DND-41 (cell line): ENCODE results near the gene ASPG.

Experiments
- ATAC-seq: fragments of 200-7000 bp; cut with Tn5 transposase; 3 replicates; pipeline ENCODE4 v1.9.1; 2021; ENCODE audit warnings: low read depth; ENCODE audit not compliant: insufficient read depth
- DNase-seq: peaks from one replicate; pipeline ENCODE4 v3.0.0-alpha.2; 2020
- H2AFZ ChIP-seq: 2 replicates; pipeline ENCODE4 v1.6.0; 2012; ENCODE audit warnings: low read depth, low read length
- H3K27ac ChIP-seq: 2 replicates; pipeline ENCODE4 v1.5.1; 2012; ENCODE audit warnings: low read length, inconsistent platforms
- H3K27me3 ChIP-seq: fragments of 200-600 bp; sonication (generic); 2 replicates; pipeline ENCODE4 v1.6.0; 2012; ENCODE audit warnings: low read length, mild to moderate bottlenecking, inconsistent platforms; ENCODE audit not compliant: insufficient read depth, poor library complexity
- H3K36me3 ChIP-seq: 2 replicates; pipeline ENCODE4 v1.5.1; 2012; ENCODE audit warnings: low read length, inconsistent platforms; ENCODE audit not compliant: insufficient read depth
- H3K4me1 ChIP-seq: 2 replicates; pipeline ENCODE4 v1.5.1; 2012; ENCODE audit warnings: mild to moderate bottlenecking, low read length; ENCODE audit not compliant: insufficient read depth
- H3K4me2 ChIP-seq: 2 replicates; pipeline ENCODE4 v1.6.0; 2012; ENCODE audit warnings: mild to moderate bottlenecking, moderate library complexity, low read length, inconsistent platforms; ENCODE audit not compliant: insufficient read depth
- H3K4me3 ChIP-seq, 2 experiments: fragments of 200-600 bp in 1 of 2; shearing (Covaris generic) in 1 of 2; 2 replicates each; pipeline ENCODE4 v1.5.1; 2012 to 2016; ENCODE audit warnings: inconsistent platforms in 2 of 2, low read length in 2 of 2, mild to moderate bottlenecking in 2 of 2, low read depth in 1 of 2, moderate library complexity in 1 of 2
- H3K79me2 ChIP-seq: 2 replicates; pipeline ENCODE4 v1.6.0; 2012; ENCODE audit warnings: low read length, inconsistent platforms; ENCODE audit not compliant: insufficient read depth
- H3K9ac ChIP-seq: 2 replicates; pipeline ENCODE4 v1.6.0; 2012; ENCODE audit warnings: low read depth, mild to moderate bottlenecking, inconsistent platforms, low read length, moderate library complexity
- H3K9me3 ChIP-seq: 2 replicates; pipeline ENCODE4 v1.5.1; 2012; ENCODE audit warnings: low read length, moderate library complexity, mild to moderate bottlenecking, inconsistent platforms; ENCODE audit not compliant: insufficient read depth, severe bottlenecking
- H4K20me1 ChIP-seq: 2 replicates; pipeline ENCODE4 v1.6.0; 2012; ENCODE audit warnings: low read length; ENCODE audit not compliant: insufficient read depth
- CTCF ChIP-seq: IDR thresholded peaks from 2 replicates; pipeline ENCODE4 v1.5.1; 2012; ENCODE audit warnings: borderline replicate concordance, low read length, moderate library complexity, mild to moderate bottlenecking; ENCODE audit not compliant: poor library complexity, severe bottlenecking; ENCODE audit errors: extremely low read depth
- EZH2 ChIP-seq: IDR thresholded peaks from 3 replicates; pipeline ENCODE4 v1.6.1; 2012; ENCODE audit warnings: borderline replicate concordance, low read depth, mild to moderate bottlenecking, moderate library complexity, low read length, inconsistent platforms; ENCODE audit not compliant: severe bottlenecking

Gene ASPG

DNA sequence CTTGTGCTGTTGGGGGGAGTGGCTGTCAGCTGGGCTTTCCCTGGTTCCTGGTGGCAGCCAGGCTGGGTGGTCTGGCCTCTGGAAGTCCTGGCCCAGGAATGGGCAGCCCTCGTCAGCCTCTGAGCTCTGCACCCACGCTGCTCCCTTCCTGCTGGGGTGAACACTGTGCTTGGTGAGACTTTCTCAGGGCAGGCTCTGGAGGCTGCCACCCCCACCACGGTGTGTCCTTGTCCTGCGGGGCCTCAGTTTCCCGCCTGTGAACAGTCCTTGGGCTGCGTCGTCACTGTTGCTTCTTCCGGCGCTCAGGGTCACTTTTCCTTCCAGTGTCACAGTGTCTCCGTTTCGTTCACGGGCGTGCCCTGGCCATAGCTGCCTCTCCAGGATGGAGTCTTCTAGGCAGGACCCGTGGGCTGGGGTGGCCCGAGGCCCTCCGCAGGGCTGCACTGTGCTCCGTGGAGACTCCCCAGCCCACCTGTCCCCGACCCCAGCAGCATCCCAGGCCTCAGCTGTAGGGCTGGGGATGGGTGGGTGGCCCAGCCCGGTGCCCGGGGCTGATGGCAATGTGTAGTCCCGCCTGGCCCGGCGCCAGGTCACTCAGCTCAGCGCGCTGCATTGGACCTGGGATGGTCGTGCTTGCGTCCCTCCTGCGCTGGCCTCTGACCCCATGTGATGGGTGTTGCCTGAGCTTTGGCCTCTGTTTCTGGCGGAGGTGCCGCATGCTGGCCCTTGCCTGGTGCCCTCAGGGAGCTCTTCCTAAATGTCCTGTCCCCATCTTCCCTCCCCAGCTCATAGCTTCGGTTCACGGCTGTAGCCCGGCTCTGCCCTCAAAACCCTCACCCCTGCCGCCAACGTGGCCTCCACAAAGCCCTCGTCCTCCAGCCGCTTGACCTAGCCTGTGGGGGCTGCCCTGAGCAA, 59.7 kb downstream of the ASPG start:
- no peak overlapping the region for H3K9ac ChIP-seq
- no peak for DNase-seq
- no peak for TF ChIP-seq CTCF
- TF ChIP-seq EZH2 = no peak
- H3K4me2 ChIP-seq = no peak overlapping the region
- no peaks in the 10 kb centered on the region for H3K9me3 ChIP-seq
- no peak overlapping the region for H3K4me3 ChIP-seq
- ATAC-seq = no peak
- no peaks in the 10 kb centered on the region for H3K79me2 ChIP-seq
- H4K20me1 ChIP-seq = no peaks in the 10 kb centered on the region
- no peaks in the 10 kb centered on the region for H3K27me3 ChIP-seq
- H3K27ac ChIP-seq = no peak overlapping the region
- H3K36me3 ChIP-seq = no peaks in the 10 kb centered on the region
- no peaks in the 10 kb centered on the region for H3K4me1 ChIP-seq
- H2AFZ ChIP-seq = no peak overlapping the region

GRCh38 chr14:104145826-104146601, 60.5 kb downstream of the ASPG start:
- H3K9me3 ChIP-seq = no peaks in the 10 kb centered on the region
- no peaks in the 10 kb centered on the region for H3K4me1 ChIP-seq
- H2AFZ ChIP-seq = no peak overlapping the region
- ATAC-seq (no peak), DNase-seq (no peak)
- no peaks in the 10 kb centered on the region for H3K27me3 ChIP-seq
- no peaks in the 10 kb centered on the region for H3K36me3 ChIP-seq
- H3K4me3 ChIP-seq = no peak overlapping the region
- no peak overlapping the region for H3K9ac ChIP-seq
- 0 out of 2 replicates have a peak, but pooled peaks cover 2% of the 10 kb centered on the region for H4K20me1 ChIP-seq
- no peak overlapping the region for H3K27ac ChIP-seq
- TF ChIP-seq EZH2 (no peak), CTCF (no peak)
- H3K79me2 ChIP-seq = no peaks in the 10 kb centered on the region
- H3K4me2 ChIP-seq = no peak overlapping the region

DNA sequence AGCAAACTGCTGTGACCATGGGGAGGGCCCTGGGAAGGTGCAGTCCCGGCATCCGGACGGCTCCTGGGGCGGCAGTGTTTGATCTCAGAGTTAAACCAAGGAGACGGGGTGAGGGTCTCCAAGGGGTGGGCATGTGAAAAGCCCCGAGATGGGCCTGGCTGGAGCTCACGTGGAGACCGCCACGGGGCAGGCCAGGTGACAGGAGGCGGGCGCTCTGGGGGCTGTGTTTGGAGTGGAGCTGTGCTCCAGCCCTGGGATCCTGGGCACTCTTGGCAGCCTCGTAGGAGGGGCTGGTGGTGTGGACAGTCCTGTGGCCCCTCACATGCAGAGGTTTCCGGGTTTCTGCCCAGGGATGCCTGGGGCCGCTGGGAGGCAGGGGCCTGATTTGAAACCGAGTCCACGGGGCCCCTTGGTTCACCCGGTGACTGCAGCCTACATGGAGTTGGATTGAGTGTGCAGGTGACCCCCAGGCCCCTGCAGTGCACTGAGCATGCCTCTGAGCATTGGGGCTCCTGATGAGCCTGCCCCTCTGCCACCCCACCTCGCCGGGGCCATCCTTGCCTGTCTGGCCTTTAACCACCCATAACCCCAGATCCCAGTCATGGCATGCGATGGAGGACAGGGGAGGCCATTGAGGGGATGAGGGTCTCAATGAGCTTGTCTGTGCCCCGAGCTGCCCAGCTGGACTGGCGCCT, 61.3 kb downstream of the ASPG start:
- Histone ChIP-seq H4K20me1 (0 out of 2 replicates have a peak, but pooled peaks cover 2% of the 10 kb centered on the region), H3K4me1 (no peaks in the 10 kb centered on the region), H3K4me2 (no peak overlapping the region), H3K79me2 (no peaks in the 10 kb centered on the region), H3K9me3 (no peaks in the 10 kb centered on the region), H3K27me3 (no peaks in the 10 kb centered on the region), H2AFZ (no peak overlapping the region), H3K36me3 (no peaks in the 10 kb centered on the region), H3K27ac (no peak overlapping the region), H3K9ac (no peak overlapping the region), H3K4me3 (no peak overlapping the region)
- no peak for TF ChIP-seq EZH2
- no peak for TF ChIP-seq CTCF
- no peak for DNase-seq
- no peak for ATAC-seq
